ENCODE data around the gene CDH4.

CDH4 gene

GRCh38 chr20:61805781-61806180 lies 553.7 kb downstream of the CDH4 start:
- no peak for TF ChIP-seq GATA1 (IDR thresholded peaks at IDR 0.05; ENCODE audit: low read depth, low read length)
- no peak for TF ChIP-seq POLR2A (IDR thresholded peaks at IDR 0.05; ENCODE audit: low read length)
- DNase-seq = no peak

GRCh38 chr20:61806314-61806713 lies 554.3 kb downstream of the CDH4 start:
- DNase-seq = no peak
- TF ChIP-seq POLR2A (IDR thresholded peaks at IDR 0.05; ENCODE audit: low read length) (no peak), GATA1 (IDR thresholded peaks at IDR 0.05; ENCODE audit: low read depth, low read length) (no peak)

- TF ChIP-seq GATA1 (IDR thresholded peaks at IDR 0.05; ENCODE audit: low read depth, low read length) (no peak), POLR2A (IDR thresholded peaks at IDR 0.05; ENCODE audit: low read length) (no peak)
- no peak for DNase-seq
These were observed 554.9 kb downstream of the CDH4 start for GRCh38 chr20:61806995-61807394.

GRCh38 chr20:61807471-61808160 lies 555.6 kb downstream of the CDH4 start:
- DNase-seq = no peak
- TF ChIP-seq POLR2A (IDR thresholded peaks at IDR 0.05; ENCODE audit: low read length) = no peak
- TF ChIP-seq GATA1 (IDR thresholded peaks at IDR 0.05; ENCODE audit: low read depth, low read length) = no peak

GRCh38 chr20:61808447-61808846 lies 556.4 kb downstream of the CDH4 start:
- no peak for DNase-seq
- TF ChIP-seq POLR2A (IDR thresholded peaks at IDR 0.05; ENCODE audit: low read length) = no peak
- no peak for TF ChIP-seq GATA1 (IDR thresholded peaks at IDR 0.05; ENCODE audit: low read depth, low read length)

- no peak for DNase-seq
- TF ChIP-seq POLR2A (IDR thresholded peaks at IDR 0.05; ENCODE audit: low read length) = no peak
- no peak for TF ChIP-seq GATA1 (IDR thresholded peaks at IDR 0.05; ENCODE audit: low read depth, low read length)
These were observed 557.1 kb downstream of the CDH4 start for GRCh38 chr20:61809006-61809770.

GRCh38 chr20:61810066-61810737 lies 558.1 kb downstream of the CDH4 start:
- no peak for DNase-seq
- TF ChIP-seq GATA1 (IDR thresholded peaks at IDR 0.05; ENCODE audit: low read depth, low read length) = no peak
- TF ChIP-seq POLR2A (IDR thresholded peaks at IDR 0.05; ENCODE audit: low read length) = no peak

- TF ChIP-seq POLR2A (IDR thresholded peaks at IDR 0.05; ENCODE audit: low read length) (no peak), GATA1 (IDR thresholded peaks at IDR 0.05; ENCODE audit: low read depth, low read length) (no peak)
- no peak for DNase-seq
These were observed 558.7 kb downstream of the CDH4 start for GRCh38 chr20:61810738-61811135.

- TF ChIP-seq GATA1 (IDR thresholded peaks at IDR 0.05; ENCODE audit: low read depth, low read length) (no peak), POLR2A (IDR thresholded peaks at IDR 0.05; ENCODE audit: low read length) (no peak)
These were observed 559.1 kb downstream of the CDH4 start for GRCh38 chr20:61811166-61811565.

GRCh38 chr20:61812121-61812844 lies 560.2 kb downstream of the CDH4 start:
- TF ChIP-seq GATA1 (IDR thresholded peaks at IDR 0.05; ENCODE audit: low read depth, low read length) = no peak
- TF ChIP-seq POLR2A (IDR thresholded peaks at IDR 0.05; ENCODE audit: low read length) = no peak
- no peak for DNase-seq

More at GRCh38 chr20:61811166-61811565, 559.1 kb downstream of the CDH4 start:
- no peak for DNase-seq

- DNase-seq = no peak
- TF ChIP-seq GATA1 (IDR thresholded peaks at IDR 0.05; ENCODE audit: low read depth, low read length) (no peak), POLR2A (IDR thresholded peaks at IDR 0.05; ENCODE audit: low read length) (no peak)
These were observed 560.9 kb downstream of the CDH4 start for GRCh38 chr20:61812845-61813485.

GRCh38 chr20:61813791-61814190 lies 561.7 kb downstream of the CDH4 start:
- TF ChIP-seq POLR2A (IDR thresholded peaks at IDR 0.05; ENCODE audit: low read length) (no peak), GATA1 (IDR thresholded peaks at IDR 0.05; ENCODE audit: low read depth, low read length) (no peak)
- DNase-seq = no peak

GRCh38 chr20:61814244-61814643 lies 562.2 kb downstream of the CDH4 start:
- no peak for DNase-seq
- no peak for TF ChIP-seq POLR2A (IDR thresholded peaks at IDR 0.05; ENCODE audit: low read length)
